SK-N-SH treated with all-trans-retinoic acid at 6 μM for 48 hours (cell line): Measurements from ENCODE around the gene STARD13.

Experiments used
- GLIS3 ChIP-seq: fragments of 250-450 bp; sonication (Bioruptor Pico); IDR thresholded peaks from 2 replicates; pipeline ENCODE4 v1.5.0; 2020; ENCODE audit warnings: mild to moderate bottlenecking, moderate library complexity
- ISL1 ChIP-seq: fragments of 250-450 bp; sonication (Bioruptor Pico); IDR thresholded peaks from 2 replicates; pipeline ENCODE4 v2.1.2; 2022; ENCODE audit warnings: mild to moderate bottlenecking, moderate library complexity
- OSR1 ChIP-seq: fragments of 250-450 bp; sonication (Bioruptor Pico); IDR thresholded peaks from 2 replicates; pipeline ENCODE4 v1.8.0; 2022; ENCODE audit warnings: moderate library complexity, mild to moderate bottlenecking, inconsistent platforms
- RARB ChIP-seq: fragments of 250-450 bp; sonication (Bioruptor Pico); IDR thresholded peaks from 2 replicates; pipeline ENCODE4 v1.8.0; 2021; ENCODE audit warnings: mild to moderate bottlenecking, moderate library complexity
- SNAI2 ChIP-seq: fragments of 250-450 bp; sonication (Bioruptor Pico); IDR thresholded peaks from 2 replicates; pipeline ENCODE4 v1.5.0; 2020; ENCODE audit warnings: mild to moderate bottlenecking, moderate library complexity
- TCF4 ChIP-seq: fragments of 250-450 bp; sonication (Bioruptor Pico); IDR thresholded peaks from 2 replicates; pipeline ENCODE4 v1.8.0; 2021; ENCODE audit warnings: mild to moderate bottlenecking, moderate library complexity, borderline replicate concordance
- TOX ChIP-seq: fragments of 250-450 bp; sonication (Bioruptor Pico); IDR thresholded peaks from 2 replicates; pipeline ENCODE4 v1.8.0; 2021; ENCODE audit warnings: mild to moderate bottlenecking, moderate library complexity, borderline replicate concordance
- ZC3H10 ChIP-seq: fragments of 250-450 bp; sonication (Bioruptor Pico); IDR thresholded peaks from 2 replicates; pipeline ENCODE4 v1.5.1; 2021; ENCODE audit warnings: mild to moderate bottlenecking, moderate library complexity
- ZFP30 ChIP-seq: fragments of 450-650 bp; formaldehyde crosslinking; IDR thresholded peaks from 2 replicates; pipeline ENCODE4 v1.5.0; 2022; ENCODE audit warnings: mild to moderate bottlenecking, moderate library complexity
- ZNF565 ChIP-seq: fragments of 450-650 bp; formaldehyde crosslinking; conservative IDR thresholded peaks from 2 replicates; pipeline ENCODE4 v1.5.0; 2020; ENCODE audit warnings: low read depth, mild to moderate bottlenecking, moderate library complexity
- TF ChIP-seq, protein P1 (sequence below): fragments of 250-450 bp; sonication (Bioruptor Pico); IDR thresholded peaks from 2 replicates; pipeline ENCODE4 v1.5.1; 2020; ENCODE audit warnings: low read depth, mild to moderate bottlenecking, moderate library complexity
- TF ChIP-seq, protein P2 (sequence below): fragments of 250-450 bp; sonication (Bioruptor Pico); IDR thresholded peaks from 2 replicates; pipeline ENCODE4 v1.8.0; 2021; ENCODE audit warnings: low read depth, mild to moderate bottlenecking, moderate library complexity, borderline replicate concordance
- TF ChIP-seq, protein P3 (sequence below): fragments of 250-450 bp; sonication (Bioruptor Pico); IDR thresholded peaks from 2 replicates; pipeline ENCODE4 v1.8.0; 2020; ENCODE audit warnings: mild to moderate bottlenecking, moderate library complexity, borderline replicate concordance
- TF ChIP-seq, protein P4 (sequence below): fragments of 250-450 bp; sonication (Bioruptor Pico); IDR thresholded peaks from 2 replicates; pipeline ENCODE4 v1.5.1; 2021; ENCODE audit warnings: mild to moderate bottlenecking, moderate library complexity

DNA sequence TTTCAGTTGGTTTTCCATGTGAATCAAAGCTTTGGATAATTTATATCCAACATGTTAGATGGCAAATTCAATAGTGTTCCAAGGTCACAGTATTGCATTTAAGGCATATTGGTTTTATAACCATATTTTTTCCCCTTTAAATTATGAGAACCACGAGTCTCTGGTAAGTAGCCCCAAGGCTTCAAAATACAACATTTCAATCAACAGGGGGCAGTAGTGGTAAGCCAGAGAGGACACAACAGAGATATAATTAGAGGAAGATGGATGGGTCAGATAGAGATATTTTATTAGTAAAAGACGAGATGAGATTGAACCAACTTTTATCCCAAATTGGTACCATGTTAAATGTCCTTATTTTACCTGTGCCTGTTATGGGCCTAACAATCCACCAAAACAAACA lies 216.2 kb downstream of the STARD13 start:
- TF ChIP-seq ZNF565 (no peak), RARB (CRISPR knock-in tag) (no peak), SNAI2 (CRISPR knock-in tag) (no peak), TCF4 (no peak), ZC3H10 (CRISPR knock-in tag) (no peak), OSR1 (CRISPR knock-in tag) (no peak), ISL1 (no peak), TOX (CRISPR knock-in tag) (no peak), ZFP30 (no peak), GLIS3 (CRISPR knock-in tag) (no peak)
- TF ChIP-seq, protein P1, sequence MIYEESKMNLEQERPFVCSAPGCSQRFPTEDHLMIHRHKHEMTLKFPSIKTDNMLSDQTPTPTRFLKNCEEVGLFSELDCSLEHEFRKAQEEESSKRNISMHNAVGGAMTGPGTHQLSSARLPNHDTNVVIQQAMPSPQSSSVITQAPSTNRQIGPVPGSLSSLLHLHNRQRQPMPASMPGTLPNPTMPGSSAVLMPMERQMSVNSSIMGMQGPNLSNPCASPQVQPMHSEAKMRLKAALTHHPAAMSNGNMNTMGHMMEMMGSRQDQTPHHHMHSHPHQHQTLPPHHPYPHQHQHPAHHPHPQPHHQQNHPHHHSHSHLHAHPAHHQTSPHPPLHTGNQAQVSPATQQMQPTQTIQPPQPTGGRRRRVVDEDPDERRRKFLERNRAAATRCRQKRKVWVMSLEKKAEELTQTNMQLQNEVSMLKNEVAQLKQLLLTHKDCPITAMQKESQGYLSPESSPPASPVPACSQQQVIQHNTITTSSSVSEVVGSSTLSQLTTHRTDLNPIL: no peak
- TF ChIP-seq, protein P2, sequence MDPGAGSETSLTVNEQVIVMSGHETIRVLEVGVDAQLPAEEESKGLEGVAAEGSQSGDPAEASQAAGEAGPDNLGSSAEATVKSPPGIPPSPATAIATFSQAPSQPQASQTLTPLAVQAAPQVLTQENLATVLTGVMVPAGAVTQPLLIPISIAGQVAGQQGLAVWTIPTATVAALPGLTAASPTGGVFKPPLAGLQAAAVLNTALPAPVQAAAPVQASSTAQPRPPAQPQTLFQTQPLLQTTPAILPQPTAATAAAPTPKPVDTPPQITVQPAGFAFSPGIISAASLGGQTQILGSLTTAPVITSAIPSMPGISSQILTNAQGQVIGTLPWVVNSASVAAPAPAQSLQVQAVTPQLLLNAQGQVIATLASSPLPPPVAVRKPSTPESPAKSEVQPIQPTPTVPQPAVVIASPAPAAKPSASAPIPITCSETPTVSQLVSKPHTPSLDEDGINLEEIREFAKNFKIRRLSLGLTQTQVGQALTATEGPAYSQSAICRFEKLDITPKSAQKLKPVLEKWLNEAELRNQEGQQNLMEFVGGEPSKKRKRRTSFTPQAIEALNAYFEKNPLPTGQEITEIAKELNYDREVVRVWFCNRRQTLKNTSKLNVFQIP (CRISPR knock-in tag): no peak
- TF ChIP-seq, protein P3, sequence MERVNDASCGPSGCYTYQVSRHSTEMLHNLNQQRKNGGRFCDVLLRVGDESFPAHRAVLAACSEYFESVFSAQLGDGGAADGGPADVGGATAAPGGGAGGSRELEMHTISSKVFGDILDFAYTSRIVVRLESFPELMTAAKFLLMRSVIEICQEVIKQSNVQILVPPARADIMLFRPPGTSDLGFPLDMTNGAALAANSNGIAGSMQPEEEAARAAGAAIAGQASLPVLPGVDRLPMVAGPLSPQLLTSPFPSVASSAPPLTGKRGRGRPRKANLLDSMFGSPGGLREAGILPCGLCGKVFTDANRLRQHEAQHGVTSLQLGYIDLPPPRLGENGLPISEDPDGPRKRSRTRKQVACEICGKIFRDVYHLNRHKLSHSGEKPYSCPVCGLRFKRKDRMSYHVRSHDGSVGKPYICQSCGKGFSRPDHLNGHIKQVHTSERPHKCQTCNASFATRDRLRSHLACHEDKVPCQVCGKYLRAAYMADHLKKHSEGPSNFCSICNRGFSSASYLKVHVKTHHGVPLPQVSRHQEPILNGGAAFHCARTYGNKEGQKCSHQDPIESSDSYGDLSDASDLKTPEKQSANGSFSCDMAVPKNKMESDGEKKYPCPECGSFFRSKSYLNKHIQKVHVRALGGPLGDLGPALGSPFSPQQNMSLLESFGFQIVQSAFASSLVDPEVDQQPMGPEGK (CRISPR knock-in tag): no peak
- TF ChIP-seq, protein P4, sequence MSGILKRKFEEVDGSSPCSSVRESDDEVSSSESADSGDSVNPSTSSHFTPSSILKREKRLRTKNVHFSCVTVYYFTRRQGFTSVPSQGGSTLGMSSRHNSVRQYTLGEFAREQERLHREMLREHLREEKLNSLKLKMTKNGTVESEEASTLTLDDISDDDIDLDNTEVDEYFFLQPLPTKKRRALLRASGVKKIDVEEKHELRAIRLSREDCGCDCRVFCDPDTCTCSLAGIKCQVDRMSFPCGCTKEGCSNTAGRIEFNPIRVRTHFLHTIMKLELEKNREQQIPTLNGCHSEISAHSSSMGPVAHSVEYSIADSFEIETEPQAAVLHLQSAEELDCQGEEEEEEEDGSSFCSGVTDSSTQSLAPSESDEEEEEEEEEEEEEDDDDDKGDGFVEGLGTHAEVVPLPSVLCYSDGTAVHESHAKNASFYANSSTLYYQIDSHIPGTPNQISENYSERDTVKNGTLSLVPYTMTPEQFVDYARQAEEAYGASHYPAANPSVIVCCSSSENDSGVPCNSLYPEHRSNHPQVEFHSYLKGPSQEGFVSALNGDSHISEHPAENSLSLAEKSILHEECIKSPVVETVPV (CRISPR knock-in tag): no peak
